Right lobe of liver (tissue), 4 donors: ENCODE results near the gene FRMPD4.

Experiments
- CTCF ChIP-seq, 4 donors: fragments of 200-600 bp in 3 of 4; fragments of 450-650 bp in 1 of 4; IDR thresholded peaks; one replicate each; pipeline versions ENCODE4 v1.5.1 to v1.8.0; 2016 to 2022; ENCODE audit warnings: antibody characterized with exemption in 4 of 4, mild to moderate bottlenecking in 2 of 4
- POLR2A ChIP-seq: fragments of 450-650 bp; IDR thresholded peaks from one replicate; pipeline ENCODE4 v1.6.1; 2017; ENCODE audit warnings: antibody characterized with exemption, mild to moderate bottlenecking
- donor health status: DM: no; HTN: no; CAD: no.
- donor health status: DM: no; HTN: no; CAD: no.
- donor health status: DM: no; HTN: yes; CAD: no.

GRCh38 chrX:12245650-12246645, 107.7 kb downstream of the FRMPD4 start:
- TF ChIP-seq CTCF (IDR thresholded peaks at IDR 0.05) (no peak), POLR2A (no peak)
